GM12878 (cell line): ENCODE data around the gene DNMT1. TPM values are rescaled to one million over a fixed set of nuclear protein-coding genes. Genes with fewer than 3 reads are reported as not detected.

Source experiments
- ATAC-seq: fragments of 200-7000 bp; cut with Tn5 transposase; 3 replicates; pipeline ENCODE4 v1.9.1; 2020; ENCODE audit warnings: mild to moderate bottlenecking, moderate library complexity
- BruUV-seq: library from RNA; stranded (reverse); fragments of 400-500 nt; replicated peaks from 2 replicates; lab custom pipeline; 2021; lab: Mats Ljungman, UMichigan
- CTCF ChIA-PET: fragments of 300-600 bp; sonication (Branson Sonifier 250); formaldehyde crosslinking; extraction: SDS; loops from one replicate; lab custom pipeline; 2021; ENCODE audit warnings: inconsistent platforms; lab: Yijun Ruan, JAX
- POLR2A ChIA-PET: fragments of 350-600 bp; formaldehyde crosslinking; extraction: SDS; loops from one replicate; lab custom pipeline; 2021; ENCODE audit warnings: inconsistent platforms; lab: Charles Lee
- RAD21 ChIA-PET: fragments of 300-600 bp; sonication (Branson Sonifier 250); formaldehyde crosslinking; loops from one replicate; lab custom pipeline; 2023; ENCODE audit warnings: antibody characterized with exemption; ENCODE audit not compliant: unreplicated experiment; lab: Charles Lee
- SMC1A ChIA-PET: fragments of 300-600 bp; sonication (Branson Sonifier 250); formaldehyde crosslinking; loops from one replicate; lab custom pipeline; 2023; ENCODE audit not compliant: unreplicated experiment, uncharacterized antibody; lab: Charles Lee
- DNase-seq: peaks from one replicate; pipeline ENCODE4 v3.0.0-alpha.2; 2011; ENCODE audit warnings: low read depth, low spot score
- FAIRE-seq: peaks from 3 replicates; lab custom pipeline; 2011; peaks lifted over from hg19 to GRCh38; lab: Jason Lieb, UNC
- H2AFZ ChIP-seq: 2 replicates; pipeline ENCODE4 v1.6.0; 2011; ENCODE audit warnings: low read depth, low read length, control low read depth; ENCODE audit not compliant: control insufficient read depth
- H3K27ac ChIP-seq: 2 replicates; pipeline ENCODE4 v1.5.1; 2011; ENCODE audit warnings: control low read depth; ENCODE audit not compliant: control insufficient read depth, insufficient read depth
- H3K27me3 ChIP-seq, 2 experiments: replicated peaks in 1 of 2; 2 replicates each; pipeline versions ENCODE4 v1.6.0 to v1.6.1; 2011; ENCODE audit warnings: low read length in 1 of 2; ENCODE audit not compliant: control insufficient read depth in 2 of 2, insufficient read depth in 2 of 2
- H3K36me3 ChIP-seq, 2 experiments: 2 replicates each; pipeline ENCODE4 v1.5.1; 2011; ENCODE audit warnings: low read length in 1 of 2; ENCODE audit not compliant: control insufficient read depth in 2 of 2, insufficient read depth in 2 of 2
- H3K4me1 ChIP-seq: 2 replicates; pipeline ENCODE4 v1.6.1; 2011; ENCODE audit warnings: mild to moderate bottlenecking, low read length, moderate library complexity, mixed read lengths; ENCODE audit not compliant: control insufficient read depth, insufficient read depth
- H3K4me2 ChIP-seq: 2 replicates; pipeline ENCODE4 v1.6.0; 2011; ENCODE audit warnings: control low read depth; ENCODE audit not compliant: control insufficient read depth, insufficient read depth
- H3K4me3 ChIP-seq: fragments of 200-600 bp; sonication (generic); 2 replicates; pipeline ENCODE4 v1.5.1; 2016
- H3K79me2 ChIP-seq: 2 replicates; pipeline ENCODE4 v1.6.0; 2011; ENCODE audit warnings: low read length; ENCODE audit not compliant: control insufficient read depth, insufficient read depth
- H3K9ac ChIP-seq: 2 replicates; pipeline ENCODE4 v1.8.0; 2011; ENCODE audit warnings: low read length, control low read depth, mixed read lengths; ENCODE audit not compliant: control insufficient read depth, insufficient read depth
- H3K9me3 ChIP-seq: replicated peaks from 3 replicates; pipeline ENCODE4 v1.5.1; 2011; ENCODE audit warnings: mild to moderate bottlenecking, low read length; ENCODE audit not compliant: control insufficient read depth, insufficient read depth
- H4K20me1 ChIP-seq: 2 replicates; pipeline ENCODE4 v1.6.0; 2011; ENCODE audit not compliant: control insufficient read depth, insufficient read depth
- CREB1 ChIP-seq: IDR thresholded peaks from 2 replicates; pipeline ENCODE4 v1.6.1; 2012; ENCODE audit warnings: low read depth, mild to moderate bottlenecking, inconsistent platforms
- FOXK2 ChIP-seq: fragments of 450-650 bp; IDR thresholded peaks from 2 replicates; pipeline ENCODE4 v1.6.1; 2017; ENCODE audit warnings: mild to moderate bottlenecking, moderate library complexity
- GATAD2B ChIP-seq: fragments of 450-650 bp; conservative IDR thresholded peaks from 2 replicates; pipeline ENCODE4 v1.6.1; 2017; ENCODE audit warnings: low read depth, mild to moderate bottlenecking, moderate library complexity
- IKZF1 ChIP-seq: fragments of 450-650 bp; conservative IDR thresholded peaks from 2 replicates; pipeline ENCODE4 v1.6.1; 2017; ENCODE audit warnings: antibody characterized with exemption, mild to moderate bottlenecking
- MAX ChIP-seq: IDR thresholded peaks from 2 replicates; pipeline ENCODE4 v1.6.1; 2012; ENCODE audit warnings: low read depth, low read length, improper control_type of control experiment
- NRF1 ChIP-seq: conservative IDR thresholded peaks from 2 replicates; pipeline ENCODE4 v1.6.1; 2011; ENCODE audit warnings: mild to moderate bottlenecking, low read depth, low read length, improper control_type of control experiment
- PAX5 ChIP-seq: IDR thresholded peaks from 2 replicates; pipeline ENCODE4 v1.6.1; 2011; ENCODE audit warnings: low read depth, low read length, borderline replicate concordance
- TARDBP ChIP-seq: IDR thresholded peaks from 2 replicates; pipeline ENCODE4 v1.6.1; 2016; ENCODE audit warnings: borderline replicate concordance
- ZNF207 ChIP-seq: fragments of 450-650 bp; IDR thresholded peaks from 2 replicates; pipeline ENCODE4 v1.6.1; 2014; ENCODE audit warnings: antibody characterized with exemption, mild to moderate bottlenecking, borderline replicate concordance
- WGBS: methylation state at CpG from one replicate; pipeline ENCODE4 v1.1.6; 2016; ENCODE audit warnings: low lambda C conversion rate; ENCODE audit not compliant: insufficient replicate concordance, insufficient coverage; ENCODE audit errors: missing lambda C conversion rate; 5-methylcytosine and 5-hydroxymethylcytosine counted together
- in situ Hi-C: fragments of 300-500 bp; cut with MboI; formaldehyde crosslinking; loops from 9 replicates; pipeline ENCODE4 v1.14.3; 2018; ENCODE audit warnings: mixed read lengths
- intact Hi-C: fragments of 100-400 bp; cut with micrococcal nuclease; formaldehyde crosslinking; loops from one replicate; pipeline ENCODE4 v1.14.2; 2022; ENCODE audit not compliant: unreplicated experiment
- polyA plus RNA-seq, 11 experiments: library from polyadenylated mRNA; depleted of rRNA in 4 of 11; unstranded in 6 of 11; stranded (reverse) in 5 of 11; fragments of >200 nt; fragmentation: Nextera tagmentation in 4 of 11; fragmentation: Illumina TruSeq in 1 of 11; extraction: Ambion mirVana in 4 of 11; extraction: Trizol in 1 of 11; gene quantifications; 1 replicate in 1 of 11; 2 replicates in 10 of 11; pipeline versions ENCODE4 v1.2.1 to v1.2.3, GENCODE V29; 2011 to 2016; ENCODE audit warnings: inconsistent platforms in 2 of 11, missing spikeins in 2 of 11, low read depth in 1 of 11
- total RNA-seq, 4 experiments: library from RNA; depleted of rRNA in 3 of 4; stranded (reverse); fragments of >200 nt in 3 of 4; fragmentation: Illumina TruSeq in 1 of 4; extraction: Trizol in 1 of 4; gene quantifications; 2 replicates each; pipeline versions ENCODE4 v1.2.1 to v1.2.3, GENCODE V29; 2013 to 2021

The DNMT1 gene
- total and polyA plus RNA-seq, 10 of the 15 experiments (the other 5 are each of a cell fraction or from before 2014, with no cell fraction given) = 70.0 to 290 (median 133) TPM

- intact Hi-C loops (no loop called here), in situ Hi-C loops (no loop called here)
- CTCF ChIA-PET = no interaction called here
- no peak for FAIRE-seq
- no peak overlapping the region for H3K4me3 ChIP-seq
- no peaks in the 10 kb centered on the region for H4K20me1 ChIP-seq
- SMC1A ChIA-PET = no interaction called here
- H3K27ac ChIP-seq = no peak overlapping the region
- DNase-seq = no peak
- H2AFZ ChIP-seq = no peak overlapping the region
- H3K27me3 ChIP-seq = no peaks in the 10 kb centered on the region
- ATAC-seq = no peak
- no peaks in the 10 kb centered on the region for H3K79me2 ChIP-seq
- no peak for TF ChIP-seq MAX
- TF ChIP-seq NRF1 = no peak
- no peak for TF ChIP-seq FOXK2
- no peak for TF ChIP-seq GATAD2B
- no peak for TF ChIP-seq TARDBP
- no peak for TF ChIP-seq IKZF1
- TF ChIP-seq CREB1 = no peak
- no peak for TF ChIP-seq ZNF207
- no peak for TF ChIP-seq PAX5
- H3K4me1 ChIP-seq = no peaks in the 10 kb centered on the region
- peaks cover 53 to 72% of the 10 kb centered on the region in 2 experiments for H3K36me3 ChIP-seq
- H3K9ac ChIP-seq = no peak overlapping the region
- RAD21 ChIA-PET = no interaction called here
- 98% methylated on average over 14 of the region's 14 CpGs for WGBS
- POLR2A ChIA-PET = no interaction called here
- no peaks in the 10 kb centered on the region for H3K9me3 ChIP-seq
- BruUV-seq = no TSS peak
- H3K4me2 ChIP-seq = no peak overlapping the region
Measured at GRCh38 chr19:10136936-10137335, 57.8 kb downstream of the DNMT1 start.
